Spinal cord (tissue), 10 donors: ENCODE measurements around the gene FHL2. TPM values are rescaled to one million over a fixed set of nuclear protein-coding genes. Genes with fewer than 3 reads are reported as not detected.

Experiments used
- DNase-seq, 6 donors: peaks; one replicate each; pipeline versions ENCODE4 v3.0.0 to v3.0.0-alpha.2; 2013 to 2015; ENCODE audit warnings: low spot score in 6 of 6, low read depth in 4 of 6
- H3K27ac ChIP-seq: one replicate; pipeline ENCODE4 v1.5.1; 2013; ENCODE audit warnings: low read depth, low read length, control low read depth
- H3K27me3 ChIP-seq: one replicate; pipeline ENCODE4 v1.6.1; 2013; ENCODE audit warnings: low read length; ENCODE audit not compliant: control insufficient read depth, insufficient read depth
- H3K36me3 ChIP-seq: one replicate; pipeline ENCODE4 v1.6.1; 2013; ENCODE audit warnings: low read length; ENCODE audit not compliant: control insufficient read depth, insufficient read depth
- H3K4me1 ChIP-seq: one replicate; pipeline ENCODE4 v1.6.1; 2013; ENCODE audit warnings: low read length; ENCODE audit not compliant: control insufficient read depth, insufficient read depth
- H3K4me3 ChIP-seq: one replicate; pipeline ENCODE4 v1.5.1; 2013; ENCODE audit warnings: low read depth, low read length, control low read depth
- H3K9me3 ChIP-seq: one replicate; pipeline ENCODE4 v1.6.1; 2013; ENCODE audit warnings: low read length; ENCODE audit not compliant: control insufficient read depth, insufficient read depth
- WGBS: methylation state at CpG from one replicate; pipeline ENCODE4 v1.1.5; 2013; ENCODE audit warnings: missing lambda C conversion rate; ENCODE audit not compliant: insufficient coverage; 5-methylcytosine and 5-hydroxymethylcytosine counted together
- polyA plus RNA-seq, 2 donors: library from polyadenylated mRNA; unstranded; fragments of 120-200 nt; gene quantifications; one replicate each; pipeline ENCODE4 v1.2.1, GENCODE V29; 2013; ENCODE audit not compliant: insufficient read length in 2 of 2
- total RNA-seq, 2 donors: library from RNA; depleted of rRNA in 1 of 2; stranded (reverse); fragments of 120-200 nt in 1 of 2; fragments of >200 nt in 1 of 2; gene quantifications; one replicate each; pipeline versions ENCODE4 v1.2.3 to v1.2.4, GENCODE V29; 2013 to 2014
- donor health status: healthy.

Gene FHL2
- total and polyA plus RNA-seq, 4 donors = 7.7 to 23.4 (median 15.4) TPM

DNA sequence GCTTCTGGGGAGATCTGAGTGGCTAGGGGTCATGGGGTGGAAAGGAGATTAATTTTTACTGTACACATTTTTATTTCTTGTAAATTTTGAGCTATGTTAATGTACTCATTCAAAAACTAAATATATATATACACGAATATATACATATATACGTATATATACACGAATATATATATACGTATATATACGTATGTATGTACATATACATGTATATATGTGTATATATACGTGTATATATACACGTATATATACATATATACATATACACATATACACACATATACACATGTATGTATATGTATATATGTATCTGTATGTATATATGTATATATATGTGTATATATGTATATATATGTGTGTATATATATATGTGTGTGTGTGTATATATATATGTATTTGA, 3.0 kb upstream of the FHL2 start:
- no CpG with 5 or more reads among the region's 7 CpGs for WGBS
- Histone ChIP-seq H3K4me1 (peaks cover 13% of the 10 kb centered on the region), H3K9me3 (no peaks in the 10 kb centered on the region), H3K4me3 (no peak overlapping the region), H3K27ac (no peak overlapping the region), H3K27me3 (peaks cover 15% of the 10 kb centered on the region), H3K36me3 (no peaks in the 10 kb centered on the region)
- DNase-seq = no peak

DNA sequence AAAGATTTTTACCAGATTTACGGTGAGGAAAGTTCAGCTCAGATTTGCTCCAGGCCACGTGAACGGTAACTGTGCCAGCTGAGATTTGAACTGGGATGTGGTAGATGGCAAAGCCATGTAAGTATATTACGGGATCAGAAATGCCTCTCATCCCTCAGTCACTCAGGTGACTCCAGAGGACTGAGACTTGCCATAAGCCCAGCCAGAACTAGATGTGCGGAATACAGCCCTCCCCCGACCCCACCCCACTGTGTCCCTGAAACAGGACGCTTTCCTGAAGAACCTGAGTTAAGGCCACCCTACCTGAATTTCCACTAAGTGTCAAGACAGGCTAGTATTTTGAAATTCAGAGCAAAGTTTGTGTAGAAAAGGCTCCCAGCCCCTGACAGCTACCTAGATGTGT, 1.3 kb upstream of the FHL2 start:
- H3K4me1 ChIP-seq = peaks cover 13% of the 10 kb centered on the region
- 100% methylated on average over 3 of the region's 7 CpGs for WGBS

DNA sequence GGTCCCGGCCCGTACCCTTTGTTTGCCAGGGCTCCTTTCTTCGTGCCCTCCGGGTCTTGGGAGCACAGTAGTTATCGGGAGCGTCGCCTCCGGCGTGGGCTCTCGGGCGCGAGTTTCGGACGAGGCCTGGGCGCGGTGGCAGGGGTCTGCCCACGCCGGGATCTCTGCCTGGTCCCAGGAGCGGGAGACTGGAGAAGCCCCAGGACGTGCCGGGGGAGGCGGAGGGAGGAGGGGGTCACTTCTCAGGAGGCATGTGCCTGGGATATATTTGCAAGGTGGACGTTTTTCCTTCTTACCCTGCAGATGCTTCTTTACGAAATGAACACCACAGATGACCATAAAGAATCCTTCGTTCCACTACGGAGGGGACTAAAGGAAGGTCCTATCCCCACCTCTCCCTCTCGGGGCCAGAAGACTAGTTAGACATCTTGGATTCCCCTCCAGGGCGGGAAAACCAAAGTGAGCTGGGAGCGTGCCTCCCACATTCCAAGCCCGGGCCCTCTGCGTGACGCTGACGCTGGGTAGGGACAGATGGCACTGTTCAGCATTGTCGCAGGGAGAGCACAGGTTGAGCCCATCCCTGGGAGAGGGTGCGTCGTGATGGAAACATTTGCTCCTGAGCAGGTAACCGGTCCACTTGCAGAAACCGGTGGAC, 483 bp upstream of the FHL2 start:
- WGBS = 35% methylated on average over 35 of the region's 38 CpGs
- H3K27ac ChIP-seq = no peak overlapping the region
- peak overlapping the region; percentile 21 for H3K4me3 ChIP-seq

More for the DNA sequence above, 1.3 kb upstream of the FHL2 start:
- no peak for DNase-seq
- H3K9me3 ChIP-seq = no peaks in the 10 kb centered on the region
- H3K4me3 ChIP-seq = no peak overlapping the region
- peaks cover 15% of the 10 kb centered on the region for H3K27me3 ChIP-seq
- no peak overlapping the region for H3K27ac ChIP-seq
- H3K36me3 ChIP-seq = no peaks in the 10 kb centered on the region

DNA sequence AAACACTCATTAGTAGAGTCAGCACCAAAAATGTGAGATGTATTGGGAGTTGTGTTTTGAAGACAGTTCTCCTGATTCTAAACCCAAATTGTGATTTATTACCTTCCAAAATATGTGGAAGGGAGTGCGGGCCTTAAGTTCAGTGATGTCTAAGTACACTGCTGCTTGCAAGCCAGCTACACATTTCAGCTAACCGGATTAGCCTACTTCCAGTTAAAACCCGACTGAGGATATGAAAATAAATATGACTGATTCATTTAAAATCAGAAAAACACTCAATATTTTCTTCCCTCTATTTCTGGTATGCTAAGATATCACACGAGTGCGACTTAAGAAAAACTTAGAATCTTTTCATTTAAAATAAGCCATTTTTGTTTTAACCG, 907 bp downstream of the FHL2 start:
- H3K4me1 ChIP-seq = peaks cover 13% of the 10 kb centered on the region
- H3K27ac ChIP-seq = no peak overlapping the region
- no peaks in the 10 kb centered on the region for H3K9me3 ChIP-seq
- H3K27me3 ChIP-seq = peaks cover 15% of the 10 kb centered on the region
- DNase-seq = peak in 1 of 6 donors; percentile 20
- H3K4me3 ChIP-seq = peak overlapping the region; percentile 70
- 44% methylated on average over 3 of the region's 6 CpGs for whole genome bisulfite sequencing
- no peaks in the 10 kb centered on the region for H3K36me3 ChIP-seq

More for the DNA sequence above, 483 bp upstream of the FHL2 start:
- H3K36me3 ChIP-seq = no peaks in the 10 kb centered on the region
- peak in 1 of 6 donors; percentile 20 for DNase-seq
- peaks cover 15% of the 10 kb centered on the region for H3K27me3 ChIP-seq
- no peaks in the 10 kb centered on the region for H3K9me3 ChIP-seq
- peaks cover 13% of the 10 kb centered on the region for H3K4me1 ChIP-seq

DNA sequence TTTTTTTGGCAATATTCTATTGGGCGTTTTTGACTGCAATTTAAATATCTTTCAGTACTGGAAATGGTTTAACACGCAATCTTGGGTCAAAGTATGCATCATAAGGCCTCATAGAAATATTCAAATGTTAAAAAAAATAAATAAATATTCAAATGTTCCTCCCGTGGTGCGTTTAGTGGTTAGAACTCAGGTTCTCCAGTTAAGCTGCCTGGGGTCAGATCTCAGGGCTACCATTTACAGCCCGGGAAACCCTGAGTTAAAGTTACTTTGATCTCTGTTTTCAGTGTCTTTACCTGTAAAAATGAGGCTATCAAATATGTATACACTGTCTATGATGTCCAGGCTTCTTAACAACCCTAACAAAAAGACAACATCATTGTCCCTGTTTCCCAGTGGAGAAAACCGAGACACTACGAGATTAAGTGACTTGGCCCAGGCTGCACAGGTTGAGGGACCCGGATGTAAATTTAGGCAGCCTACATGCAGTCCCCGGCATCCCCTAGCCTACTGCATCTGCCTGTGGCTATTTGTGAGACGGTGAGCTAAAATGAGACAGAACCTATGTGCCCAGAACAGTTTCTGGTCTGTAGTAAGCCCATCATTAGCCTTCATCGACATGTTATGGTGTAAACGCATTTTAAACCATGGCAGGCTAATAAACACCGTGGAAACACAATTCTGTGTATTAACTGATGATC, 1.7 kb downstream of the FHL2 start:
- no peak overlapping the region for H3K27ac ChIP-seq

DNA sequence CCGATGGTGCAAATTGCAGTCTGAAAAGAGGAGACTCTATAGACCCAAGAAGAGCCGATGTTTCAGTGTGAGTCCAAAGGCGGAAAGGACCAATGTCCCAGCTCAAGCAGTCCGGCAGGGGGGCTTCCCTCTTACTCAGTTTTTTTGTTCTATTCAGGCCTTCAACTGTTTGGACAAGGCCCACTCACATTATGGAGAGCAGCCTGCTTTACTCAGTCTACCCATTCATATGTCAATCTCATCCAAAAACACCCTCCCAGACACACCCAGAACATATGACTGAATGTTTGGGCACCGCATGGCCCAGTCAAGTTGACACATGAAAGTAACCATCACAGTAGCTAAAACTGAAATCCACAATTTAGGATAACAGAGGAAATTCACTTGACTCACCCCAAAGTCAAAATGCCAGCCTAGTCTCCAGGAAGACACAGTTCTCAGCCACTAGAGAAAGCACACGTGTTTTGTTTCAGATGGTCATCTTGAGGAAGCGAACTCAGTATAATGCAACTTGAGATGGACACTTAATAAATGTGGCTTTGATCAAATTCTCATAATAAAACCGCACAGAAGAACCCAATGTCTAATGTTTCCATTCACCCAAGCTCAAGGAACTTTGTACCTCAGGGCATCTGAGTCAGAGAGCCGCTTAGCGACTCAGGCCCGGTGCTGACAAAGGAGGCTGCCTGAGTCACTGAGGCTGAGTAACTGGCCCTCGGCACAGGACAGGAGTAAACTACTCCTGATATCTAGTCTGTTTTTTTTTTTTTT, 2.4 kb downstream of the FHL2 start:
- Histone ChIP-seq H3K27ac (no peak overlapping the region), H3K27me3 (peaks cover 15% of the 10 kb centered on the region)
- WGBS = 97% methylated on average over 7 of the region's 12 CpGs

More for the DNA sequence above, 1.7 kb downstream of the FHL2 start:
- H3K9me3 ChIP-seq = no peaks in the 10 kb centered on the region
- peaks cover 13% of the 10 kb centered on the region for H3K4me1 ChIP-seq
- no peaks in the 10 kb centered on the region for H3K36me3 ChIP-seq
- peaks cover 15% of the 10 kb centered on the region for H3K27me3 ChIP-seq
- no peak for DNase-seq
- H3K4me3 ChIP-seq = no peak overlapping the region
- WGBS = 92% methylated on average over 5 of the region's 13 CpGs

DNA sequence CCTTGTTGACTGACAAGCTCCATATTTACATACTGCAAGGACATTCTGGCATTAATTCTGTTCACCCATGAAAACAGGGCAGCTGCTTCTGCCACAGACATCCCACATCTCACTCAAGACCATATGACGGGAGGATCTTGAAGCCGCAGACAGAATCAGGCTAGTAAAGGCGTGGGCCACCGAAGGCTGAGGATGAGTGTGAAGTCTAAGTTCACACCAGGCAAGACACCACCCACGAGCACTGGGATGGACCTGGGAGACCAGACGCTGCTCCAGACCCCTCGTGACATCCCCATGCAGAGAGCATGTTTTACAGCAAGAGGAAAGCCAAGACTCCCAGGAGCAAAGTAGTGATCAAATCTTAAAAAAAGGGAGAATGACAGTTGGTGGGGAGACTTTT, 3.2 kb downstream of the FHL2 start:
- H3K9me3 ChIP-seq = no peaks in the 10 kb centered on the region
- H3K27me3 ChIP-seq = peaks cover 15% of the 10 kb centered on the region
- peaks cover 13% of the 10 kb centered on the region for H3K4me1 ChIP-seq
- no peak overlapping the region for H3K4me3 ChIP-seq
- no peak for DNase-seq
- 76% methylated on average over 3 of the region's 7 CpGs for WGBS
- H3K27ac ChIP-seq = no peak overlapping the region
- no peaks in the 10 kb centered on the region for H3K36me3 ChIP-seq

More for the DNA sequence above, 2.4 kb downstream of the FHL2 start:
- Histone ChIP-seq H3K4me1 (peaks cover 13% of the 10 kb centered on the region), H3K36me3 (no peaks in the 10 kb centered on the region), H3K9me3 (no peaks in the 10 kb centered on the region), H3K4me3 (no peak overlapping the region)
- DNase-seq = no peak

DNA sequence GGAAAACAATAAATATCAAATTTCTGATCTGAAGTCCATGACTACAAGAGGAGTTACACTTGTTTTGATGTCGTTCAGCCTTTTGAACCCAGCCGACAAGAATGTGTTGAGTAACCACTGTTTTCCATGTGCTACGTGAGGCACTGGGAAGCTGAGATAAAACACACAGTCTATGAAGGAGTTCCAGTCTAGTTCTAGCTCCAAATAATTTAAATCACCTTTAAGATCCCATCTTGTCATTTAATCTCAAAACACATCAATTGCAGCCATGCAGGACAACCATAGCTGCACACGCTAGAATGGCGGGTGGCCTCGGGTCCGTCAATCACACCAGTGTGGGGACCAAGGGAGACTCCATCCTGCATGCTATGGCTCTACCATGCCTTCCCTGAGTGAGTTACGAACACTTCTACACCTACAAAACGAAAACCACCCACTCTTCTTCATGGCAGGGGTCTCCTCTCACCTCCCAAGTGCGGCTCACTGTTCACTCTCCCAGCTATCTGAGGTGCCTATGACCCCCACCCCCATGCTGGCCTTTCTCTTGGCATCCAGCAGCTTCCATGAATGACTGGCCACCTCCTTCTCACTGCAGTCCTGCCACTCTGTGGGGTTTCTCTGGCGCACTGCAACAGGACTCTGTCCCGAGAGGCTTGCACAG, 3.8 kb downstream of the FHL2 start:
- H3K27ac ChIP-seq = no peak overlapping the region
- 91% methylated on average over 11 of the region's 12 CpGs for WGBS
- peaks cover 15% of the 10 kb centered on the region for H3K27me3 ChIP-seq
- H3K9me3 ChIP-seq = no peaks in the 10 kb centered on the region
- H3K36me3 ChIP-seq = no peaks in the 10 kb centered on the region
- H3K4me1 ChIP-seq = peaks cover 13% of the 10 kb centered on the region
- no peak overlapping the region for H3K4me3 ChIP-seq
- no peak for DNase-seq

DNA sequence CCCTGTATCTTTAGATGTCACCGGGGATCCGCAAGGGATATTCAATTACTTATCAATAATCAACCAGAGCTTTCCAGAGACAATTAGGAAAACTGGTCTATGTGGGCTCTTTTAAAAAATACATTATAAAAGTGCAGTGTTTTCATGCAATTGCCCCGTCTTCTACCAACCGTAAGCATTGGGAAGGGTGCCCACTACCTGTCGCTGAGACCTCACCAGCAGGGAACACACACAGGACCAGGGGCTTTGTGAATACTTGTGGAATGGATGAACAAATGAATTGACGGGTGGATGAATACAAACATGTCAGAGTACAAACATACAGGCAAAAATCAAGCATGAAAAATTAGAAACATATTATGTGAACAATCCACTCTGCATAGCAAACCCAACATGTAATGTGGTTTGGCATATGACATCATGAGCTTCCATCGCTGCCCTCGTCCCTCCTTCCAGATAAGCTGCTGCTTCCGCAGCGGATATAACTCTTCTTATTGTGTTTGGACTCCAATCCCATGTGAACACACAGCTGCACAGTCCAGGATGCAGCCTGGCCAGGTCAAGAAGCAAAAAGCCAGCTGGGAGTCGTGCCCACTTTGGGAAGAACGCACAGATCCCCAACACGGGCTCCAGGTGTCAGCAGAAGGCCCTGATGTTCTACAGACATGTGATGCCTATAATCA, 5.3 kb downstream of the FHL2 start:
- peak in 1 of 6 donors; percentile 39 for DNase-seq
- Histone ChIP-seq H3K4me3 (no peak overlapping the region), H3K27me3 (peaks cover 2% of the 10 kb centered on the region), H3K9me3 (no peaks in the 10 kb centered on the region), H3K4me1 (peaks cover 3% of the 10 kb centered on the region), H3K36me3 (no peaks in the 10 kb centered on the region), H3K27ac (peak overlapping the region; percentile 15)
- WGBS = 82% methylated on average over 7 of the region's 13 CpGs
